HUDEP-2 (cell line): ENCODE data around the gene NDUFS8.

Source experiments
- DNase-seq, 76 experiments: peaks; one replicate each; lab custom pipeline; 2025; ENCODE audit not compliant: unreplicated experiment in 76 of 76; lab: John Stamatoyannopoulos, UW

NDUFS8 gene

DNA sequence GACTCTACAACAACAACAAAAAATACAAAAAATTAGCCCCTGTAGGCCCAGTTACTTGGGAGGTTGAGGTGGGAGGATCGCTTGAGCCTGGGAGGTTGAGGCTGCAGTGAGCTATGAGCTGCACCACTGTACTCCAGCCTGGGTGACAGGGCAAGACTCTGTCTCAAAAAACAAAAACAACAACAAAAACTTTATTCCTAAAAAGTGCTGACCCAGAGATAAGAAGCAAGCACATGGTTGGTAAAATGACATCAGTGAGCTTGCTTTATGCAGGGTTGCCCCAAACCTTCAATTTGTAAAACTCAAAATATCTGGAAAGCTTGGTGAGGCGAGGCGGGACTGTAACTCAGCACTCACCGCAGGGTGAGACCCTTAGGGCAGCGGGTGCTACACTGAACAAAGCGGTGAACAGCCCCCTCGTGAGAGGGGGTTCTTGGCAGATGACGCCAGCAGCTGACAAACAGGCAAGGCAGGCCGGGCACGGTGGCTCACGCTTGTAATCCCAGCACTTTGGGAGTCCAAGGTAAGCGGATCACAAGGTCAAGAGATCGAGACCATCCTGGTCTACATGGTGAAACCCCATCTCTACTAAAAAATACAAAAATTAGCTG, 4.9 kb downstream of the NDUFS8 start:
- DNase-seq, result no peak

DNA sequence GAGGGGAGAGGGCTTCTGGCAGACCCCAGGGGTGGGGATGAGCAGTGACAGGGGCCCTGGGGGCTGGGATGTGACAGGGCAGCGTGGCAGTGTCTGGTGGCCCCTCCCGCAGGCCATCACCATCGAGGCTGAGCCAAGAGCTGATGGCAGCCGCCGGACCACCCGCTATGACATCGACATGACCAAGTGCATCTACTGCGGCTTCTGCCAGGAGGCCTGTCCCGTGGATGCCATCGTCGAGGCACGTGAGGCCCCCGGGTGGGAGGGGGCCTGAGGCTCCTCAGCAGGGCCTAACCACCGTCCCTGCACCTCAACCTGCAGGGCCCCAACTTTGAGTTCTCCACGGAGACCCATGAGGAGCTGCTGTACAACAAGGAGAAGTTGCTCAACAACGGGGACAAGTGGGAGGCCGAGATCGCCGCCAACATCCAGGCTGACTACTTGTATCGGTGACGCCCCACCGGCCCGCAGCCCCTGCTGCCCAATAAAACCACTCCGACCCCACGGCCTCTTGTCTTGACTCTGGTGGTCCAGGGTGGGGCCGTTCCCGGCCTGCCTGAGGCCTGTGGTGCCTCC, 5.7 kb downstream of the NDUFS8 start:
- no peak for DNase-seq

DNA sequence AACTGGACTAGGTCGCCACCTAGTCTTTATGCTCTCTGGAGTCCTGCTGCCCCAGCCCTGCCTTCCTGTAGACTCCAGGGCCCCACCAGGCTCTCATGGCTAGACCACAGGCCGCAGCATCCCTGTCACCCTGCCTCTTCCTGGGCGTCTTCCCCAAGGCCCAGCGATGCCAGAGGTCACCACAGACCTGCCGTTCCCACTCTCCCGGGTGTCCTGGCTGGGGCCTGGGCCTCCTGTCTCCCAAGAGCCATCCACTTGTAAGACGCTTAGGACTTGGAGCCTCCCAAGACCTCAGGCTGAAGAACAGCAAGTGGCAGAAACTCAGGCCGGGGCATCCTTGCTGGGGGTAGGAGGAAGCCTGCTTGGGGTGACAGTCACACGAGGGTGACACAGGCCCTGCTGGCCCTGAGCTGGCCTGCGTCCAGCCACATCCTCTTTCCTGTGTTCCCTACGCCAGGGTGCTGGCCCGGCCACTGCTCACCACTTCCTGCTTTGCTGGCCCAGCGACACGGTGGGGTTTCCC, 6.3 kb downstream of the NDUFS8 start:
- DNase-seq, result no peak

DNA sequence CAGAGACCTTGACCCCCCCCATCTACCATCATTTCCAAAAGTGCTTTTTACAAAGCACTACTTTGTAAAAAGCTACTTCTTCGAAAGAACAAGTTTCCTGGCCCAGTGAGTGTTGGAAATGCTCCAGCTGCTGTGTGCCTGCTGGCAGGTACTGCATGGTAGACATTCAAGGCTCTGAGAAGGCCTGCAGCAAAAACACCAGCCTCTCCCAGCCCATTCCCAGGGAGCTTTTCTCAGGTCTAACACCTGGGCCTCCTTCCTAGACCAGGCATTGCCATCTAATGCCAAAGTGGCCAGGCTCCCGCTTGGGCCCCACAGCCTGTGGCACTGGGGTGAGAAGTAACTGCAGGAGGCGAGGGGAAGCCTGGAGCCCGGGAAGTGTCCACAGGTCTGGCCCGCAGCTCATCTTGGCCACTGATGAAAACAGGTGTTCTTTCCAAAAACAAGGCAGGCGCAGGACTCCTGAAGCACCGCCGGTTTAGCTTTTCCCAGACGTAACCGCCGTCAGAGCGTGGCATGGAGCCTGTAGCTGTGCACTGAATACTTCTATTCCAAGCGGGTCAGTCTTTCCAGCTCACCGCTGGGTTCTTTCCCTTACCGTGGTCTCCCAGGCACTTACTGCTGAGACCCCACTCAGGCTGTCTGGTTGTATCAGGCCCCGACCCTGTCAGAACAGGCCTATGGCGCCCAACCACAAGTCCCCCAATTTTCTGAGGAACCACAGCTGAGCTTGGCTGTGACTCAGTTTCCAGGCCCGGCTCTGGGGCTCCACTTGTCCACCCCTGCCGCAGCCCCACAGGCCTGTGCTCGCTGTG, 7.1 kb downstream of the NDUFS8 start:
- DNase-seq, result peak in 2 of 76 experiments; percentile 17 to 18

DNA sequence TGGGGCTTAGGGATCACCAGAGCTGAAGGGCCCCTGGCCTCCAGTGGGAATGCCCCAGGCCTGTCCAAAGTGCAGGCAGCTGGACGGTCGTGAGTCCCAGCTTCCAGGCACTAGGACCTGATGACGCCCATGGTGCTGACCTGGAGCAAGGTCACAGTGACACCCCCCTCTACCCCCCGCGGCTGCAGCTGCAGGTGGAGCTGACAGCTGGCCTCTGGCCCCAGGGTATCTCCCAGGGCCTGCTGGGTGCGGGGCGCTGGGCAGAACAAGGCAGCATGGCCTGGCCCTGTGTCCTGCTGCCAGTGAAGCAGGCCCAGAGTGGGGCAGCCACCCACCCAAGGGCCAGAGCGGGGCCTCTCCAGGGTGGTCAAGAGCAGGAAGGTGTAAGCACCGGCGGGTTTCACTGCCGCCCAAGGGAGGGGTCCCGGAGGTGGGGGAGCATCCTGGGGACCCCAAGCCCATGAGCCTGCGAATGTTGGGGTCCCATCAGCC, 7.8 kb downstream of the NDUFS8 start:
- no peak for DNase-seq

DNA sequence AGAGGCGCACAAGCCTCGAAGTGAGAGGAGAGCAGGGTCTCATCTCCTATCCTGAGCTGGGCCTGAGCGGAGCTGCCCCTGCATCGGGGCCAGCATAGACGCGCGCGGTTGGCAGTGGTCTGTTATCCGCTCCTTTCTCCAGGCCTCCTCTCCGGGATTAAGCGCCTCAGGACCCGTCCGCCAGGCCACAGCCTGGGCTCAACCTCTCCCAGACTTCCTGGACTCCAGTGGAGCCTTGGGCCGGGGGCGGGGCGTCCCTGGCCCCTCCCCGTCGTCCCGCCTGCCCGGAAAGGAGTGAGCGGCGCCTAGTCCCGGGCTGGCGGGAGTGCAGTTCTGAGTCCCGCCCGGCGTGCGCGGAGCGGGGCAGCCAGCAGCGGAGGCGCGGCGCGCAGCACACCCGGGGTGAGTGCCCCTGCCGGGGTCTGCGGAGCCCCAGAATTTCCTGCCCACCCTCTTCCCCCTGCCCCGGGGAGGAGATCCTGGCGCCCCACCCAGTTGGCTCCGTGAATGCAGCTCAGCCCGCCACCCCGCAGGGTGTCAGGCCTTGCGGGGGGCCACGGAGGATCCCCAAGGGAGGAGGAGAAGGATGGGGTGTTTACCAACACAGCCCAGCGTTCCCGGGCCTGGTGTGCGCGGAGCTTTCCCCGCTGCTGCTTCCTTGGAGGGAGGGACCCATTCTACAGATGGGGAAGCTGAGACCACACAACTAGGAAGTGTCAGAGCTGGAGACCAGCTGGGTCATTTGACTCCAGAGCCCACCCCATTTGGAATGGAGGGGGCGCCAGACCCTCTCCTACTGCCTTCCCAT, 8.4 kb downstream of the NDUFS8 start, which contains the start of gene TCIRG1:
Gene TCIRG1, plus strand, starts transcription at position 308 of the 808 bp plus-strand sequence. CDS start 2,247 bp downstream, outside the sequence.
- DNase-seq, result peak in 71 of 76 experiments; percentile 11 to 82 (median 61)

DNA sequence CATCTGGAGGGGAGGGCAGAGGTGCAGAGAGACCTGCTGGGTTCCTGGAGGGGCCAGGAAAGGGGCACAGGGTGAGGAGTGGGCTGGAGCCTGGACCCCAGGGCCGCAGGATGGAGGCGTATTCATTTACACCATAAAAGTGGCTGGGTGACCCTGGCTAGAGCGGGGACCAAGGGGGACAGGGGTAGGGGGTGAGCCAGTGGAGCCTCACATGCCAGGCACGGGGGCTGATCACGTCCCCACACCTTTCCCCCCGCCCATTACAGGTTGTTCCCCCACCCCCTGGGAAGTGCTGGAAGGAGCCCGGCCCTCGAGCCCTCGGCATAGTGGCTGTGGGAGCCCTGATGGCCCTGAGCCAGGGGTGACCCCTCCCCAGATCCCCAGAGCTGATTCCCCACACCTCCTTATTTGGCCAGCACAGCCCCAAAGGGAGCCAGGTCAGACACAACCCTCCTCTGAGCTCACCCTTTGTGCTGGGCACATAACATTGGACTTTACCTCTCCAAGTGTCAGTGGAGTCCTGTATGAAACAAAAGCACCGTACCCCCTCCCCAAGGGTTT, 9.1 kb downstream of the NDUFS8 start:
- DNase-seq, result peak in 2 of 76 experiments; percentile 9 to 20

DNA sequence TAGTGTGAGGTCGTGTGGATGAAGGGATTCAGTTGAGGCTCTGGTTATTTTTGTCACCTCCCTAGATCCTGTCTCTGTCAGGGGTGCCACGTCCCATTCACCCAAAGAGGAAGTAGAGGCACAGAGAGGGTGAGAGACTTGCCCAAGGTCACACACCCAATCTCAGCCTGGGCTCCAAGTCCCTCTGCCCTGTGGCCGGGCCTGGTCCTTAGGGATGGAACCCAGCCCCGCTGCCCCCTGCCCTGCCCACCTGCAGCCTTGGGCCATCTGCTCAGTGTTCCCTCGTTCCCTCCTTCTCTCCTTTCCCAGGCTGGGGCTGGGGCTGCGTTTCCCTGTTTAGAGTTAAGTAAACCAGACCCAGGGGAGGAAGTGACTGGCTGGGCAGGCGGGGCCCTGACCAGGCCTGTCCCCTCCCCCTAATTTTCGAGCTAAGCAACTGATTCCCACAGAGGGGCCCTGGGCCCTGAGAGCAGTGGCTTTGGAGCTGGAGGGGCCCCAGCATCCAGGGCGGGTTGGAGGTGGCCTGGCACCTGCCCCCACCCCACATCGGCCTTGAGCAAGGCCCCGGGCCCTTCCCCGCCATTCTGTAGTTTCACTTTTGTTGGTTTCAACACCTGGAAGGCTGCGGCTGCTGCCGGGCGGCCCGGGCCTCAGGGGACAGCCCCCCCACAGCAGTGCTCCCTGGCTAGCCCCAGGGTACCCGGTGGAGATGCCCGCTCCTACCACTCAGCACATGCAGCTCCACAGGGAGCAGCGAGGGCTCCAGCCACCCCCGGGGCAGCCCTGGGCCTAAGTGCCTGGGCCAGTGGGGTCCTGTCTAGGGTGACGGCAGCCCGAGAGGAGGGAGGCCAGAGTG, 9.8 kb downstream of the NDUFS8 start:
- DNase-seq, result no peak

DNA sequence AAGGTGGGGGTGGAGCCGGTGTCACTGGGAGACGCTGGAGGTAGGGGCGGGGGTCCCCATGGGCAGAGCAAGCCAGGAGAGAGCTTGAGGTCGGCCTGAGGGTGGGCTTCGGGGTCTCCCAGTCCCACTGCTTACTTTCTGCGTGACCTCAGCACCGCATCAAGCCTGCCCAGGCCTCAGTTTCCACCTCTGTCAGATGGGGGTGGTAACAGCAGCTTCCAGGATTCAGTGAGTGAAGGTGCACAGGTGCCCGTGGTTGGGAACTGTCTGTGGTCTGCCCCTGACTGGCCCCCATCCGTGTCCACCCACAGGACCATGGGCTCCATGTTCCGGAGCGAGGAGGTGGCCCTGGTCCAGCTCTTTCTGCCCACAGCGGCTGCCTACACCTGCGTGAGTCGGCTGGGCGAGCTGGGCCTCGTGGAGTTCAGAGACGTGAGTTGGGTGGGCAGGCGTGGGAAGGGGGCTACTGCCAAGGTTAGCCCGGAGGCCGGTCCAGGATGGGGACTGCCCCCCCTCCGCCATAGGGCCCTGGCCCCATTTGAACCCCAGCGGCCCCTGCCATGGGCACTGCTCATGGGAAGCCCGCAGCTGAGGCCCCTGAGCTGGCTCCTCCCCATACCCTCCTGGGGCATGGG, 10.6 kb downstream of the NDUFS8 start:
- no peak for DNase-seq

DNA sequence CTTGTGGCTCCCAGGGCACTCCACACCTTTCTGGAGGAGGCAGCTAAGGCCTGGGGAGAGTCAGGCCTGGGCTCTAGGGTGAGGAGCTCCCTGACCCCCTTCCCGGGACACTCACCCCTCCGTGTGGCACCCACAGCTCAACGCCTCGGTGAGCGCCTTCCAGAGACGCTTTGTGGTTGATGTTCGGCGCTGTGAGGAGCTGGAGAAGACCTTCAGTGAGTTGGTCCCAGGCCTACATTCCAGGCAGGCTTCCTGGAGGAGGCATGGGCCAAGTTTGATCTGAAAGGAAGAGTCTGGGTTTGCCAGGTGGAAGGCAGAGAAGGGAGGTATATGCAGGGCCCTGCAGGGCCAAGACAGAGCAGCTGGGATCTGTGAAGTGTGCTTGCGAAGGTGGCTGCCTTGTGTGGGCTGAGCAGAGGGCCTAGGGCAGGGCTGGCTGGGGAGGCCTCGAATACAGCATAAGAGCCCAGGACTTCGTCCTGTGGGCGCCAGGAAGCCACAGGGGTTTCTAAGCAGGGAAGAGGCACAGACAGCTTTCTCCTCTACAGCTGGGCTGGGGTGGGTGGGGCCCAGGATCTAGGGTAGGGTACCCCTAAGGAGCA, 11.2 kb downstream of the NDUFS8 start:
- DNase-seq, result no peak

DNA sequence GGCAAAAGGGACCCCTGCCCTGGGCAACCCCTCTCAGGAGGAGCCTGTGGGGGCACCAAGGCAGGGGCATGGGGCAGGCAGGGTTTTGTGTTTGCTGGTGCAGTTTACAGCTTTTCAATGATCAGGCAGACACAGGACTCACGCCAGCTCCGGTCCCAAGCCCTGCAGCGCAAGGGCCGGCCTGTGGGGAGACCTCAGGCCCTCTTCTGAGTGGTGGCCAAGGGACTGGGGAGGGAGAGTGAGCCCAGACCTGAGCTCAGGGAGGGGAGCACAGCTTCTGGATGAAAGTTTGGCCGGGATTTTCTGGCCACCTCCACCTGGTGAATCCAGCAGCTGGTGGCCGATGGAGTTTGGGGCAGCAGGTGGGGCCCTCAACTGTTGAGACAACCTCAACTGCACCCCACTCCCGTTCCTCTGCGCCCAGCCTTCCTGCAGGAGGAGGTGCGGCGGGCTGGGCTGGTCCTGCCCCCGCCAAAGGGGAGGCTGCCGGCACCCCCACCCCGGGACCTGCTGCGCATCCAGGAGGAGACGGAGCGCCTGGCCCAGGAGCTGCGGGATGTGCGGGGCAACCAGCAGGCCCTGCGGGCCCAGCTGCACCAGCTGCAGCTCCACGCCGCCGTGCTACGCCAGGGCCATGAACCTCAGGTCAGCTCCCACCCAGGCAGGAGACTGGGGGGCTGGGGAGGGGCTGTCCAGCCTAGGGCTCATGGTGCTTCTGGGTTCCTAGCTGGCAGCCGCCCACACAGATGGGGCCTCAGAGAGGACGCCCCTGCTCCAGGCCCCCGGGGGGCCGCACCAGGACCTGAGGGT, 11.9 kb downstream of the NDUFS8 start:
- DNase-seq, result peak in 2 of 76 experiments; percentile 13 to 14

DNA sequence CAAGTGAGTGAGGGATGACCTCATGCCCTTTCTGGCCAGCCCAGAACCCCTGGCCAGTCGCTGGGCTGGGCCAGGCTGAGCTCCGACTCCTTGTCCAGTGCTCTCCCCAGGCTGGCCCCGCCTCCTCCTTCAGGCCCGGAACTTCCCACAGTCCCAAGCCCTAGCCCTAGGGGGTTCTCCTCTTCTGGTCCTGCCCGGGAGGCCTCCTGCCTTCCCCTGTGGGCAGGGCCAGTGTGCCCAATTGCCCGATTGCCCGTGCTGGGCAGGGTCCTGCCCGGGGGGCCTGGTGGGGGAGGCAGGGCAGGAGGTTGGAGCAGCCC, 12.5 kb downstream of the NDUFS8 start:
- DNase-seq, result peak in 26 of 76 experiments; percentile 9 to 69 (median 44)

DNA sequence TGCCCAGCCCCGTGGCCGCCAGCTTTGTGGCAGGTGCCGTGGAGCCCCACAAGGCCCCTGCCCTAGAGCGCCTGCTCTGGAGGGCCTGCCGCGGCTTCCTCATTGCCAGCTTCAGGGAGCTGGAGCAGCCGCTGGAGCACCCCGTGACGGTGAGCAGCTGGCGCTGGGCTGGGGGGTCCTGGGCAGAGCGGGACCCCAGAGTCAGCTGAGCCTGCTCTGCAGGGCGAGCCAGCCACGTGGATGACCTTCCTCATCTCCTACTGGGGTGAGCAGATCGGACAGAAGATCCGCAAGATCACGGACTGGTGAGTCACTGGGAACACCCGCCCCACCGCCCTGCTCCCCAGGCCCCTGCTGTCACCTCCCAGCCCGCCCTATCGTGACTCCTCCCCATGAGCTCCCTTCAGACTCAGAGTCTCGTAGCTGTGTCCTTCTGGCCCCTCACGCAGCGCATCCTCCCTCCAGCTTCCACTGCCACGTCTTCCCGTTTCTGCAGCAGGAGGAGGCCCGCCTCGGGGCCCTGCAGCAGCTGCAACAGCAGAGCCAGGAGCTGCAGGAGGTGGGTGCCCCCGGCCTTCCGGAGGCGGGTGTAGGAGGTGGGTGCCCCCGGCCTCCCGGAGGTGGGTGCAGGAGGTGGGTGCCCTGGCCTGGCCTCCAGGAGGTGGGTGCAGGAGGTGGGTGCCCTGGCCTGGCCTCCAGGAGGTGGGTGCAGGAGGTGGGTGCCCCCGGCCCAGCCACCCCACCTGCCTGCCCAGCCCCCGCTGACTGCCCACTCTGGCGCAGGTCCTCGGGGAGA, 13.1 kb downstream of the NDUFS8 start:
- DNase-seq, result peak in 73 of 76 experiments; percentile 31 to 94 (median 83)

DNA sequence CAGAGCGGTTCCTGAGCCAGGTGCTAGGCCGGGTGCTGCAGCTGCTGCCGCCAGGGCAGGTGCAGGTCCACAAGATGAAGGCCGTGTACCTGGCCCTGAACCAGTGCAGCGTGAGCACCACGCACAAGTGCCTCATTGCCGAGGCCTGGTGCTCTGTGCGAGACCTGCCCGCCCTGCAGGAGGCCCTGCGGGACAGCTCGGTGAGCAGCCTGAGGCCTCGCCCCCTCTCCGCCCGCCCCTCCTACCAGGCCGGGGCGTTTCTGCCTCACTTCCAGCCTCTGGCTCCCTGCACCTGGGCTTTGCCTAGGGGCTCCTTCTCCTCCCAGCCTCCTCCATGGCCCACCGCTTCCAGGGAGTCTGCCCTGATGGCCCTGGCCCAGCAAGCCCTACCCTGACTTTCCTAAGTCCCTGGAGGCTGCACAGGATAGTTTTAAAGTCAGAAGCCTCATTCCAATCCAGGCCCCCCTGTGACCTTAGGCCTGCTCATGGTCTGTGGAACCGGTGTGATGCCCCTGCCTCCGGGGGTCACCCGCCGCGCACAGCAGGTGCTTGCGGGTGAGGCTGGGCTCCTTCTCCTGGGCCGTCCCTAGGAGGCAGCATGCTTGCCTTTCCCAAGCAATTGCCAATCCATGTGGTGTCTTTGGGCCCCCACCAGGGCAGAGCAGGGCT, 13.8 kb downstream of the NDUFS8 start:
- peak in 4 of 76 experiments; percentile 15 to 32 (median 18) for DNase-seq

DNA sequence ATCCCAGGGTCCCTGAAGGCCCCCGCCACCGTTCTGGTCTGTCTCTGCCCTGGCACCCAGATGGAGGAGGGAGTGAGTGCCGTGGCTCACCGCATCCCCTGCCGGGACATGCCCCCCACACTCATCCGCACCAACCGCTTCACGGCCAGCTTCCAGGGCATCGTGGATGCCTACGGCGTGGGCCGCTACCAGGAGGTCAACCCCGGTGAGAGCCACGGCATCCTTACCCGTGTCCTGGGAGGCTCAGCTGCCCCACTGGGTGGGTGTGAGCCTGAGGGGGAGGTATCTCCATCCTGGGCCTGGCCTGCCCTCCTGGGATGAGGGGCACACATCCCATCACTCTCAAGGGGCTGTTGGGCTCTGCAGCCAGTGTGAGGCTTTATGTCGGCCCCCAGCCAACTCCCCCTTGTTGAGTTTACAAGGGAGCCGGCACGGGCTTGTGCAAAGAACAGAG, 14.4 kb downstream of the NDUFS8 start:
- no peak for DNase-seq
